OCI-LY7 (cell line): ENCODE data around the gene GNAQ. TPM values are rescaled to one million over a fixed set of nuclear protein-coding genes. Genes with fewer than 3 reads are reported as not detected.

Source experiments
- BruUV-seq: library from RNA; stranded (reverse); fragments of 400-500 nt; replicated peaks from 2 replicates; lab custom pipeline; 2021; lab: Mats Ljungman, UMichigan
- CTCF ChIA-PET: fragments of 300-600 bp; sonication (Branson Sonifier 250); formaldehyde crosslinking; loops from one replicate; lab custom pipeline; 2022; ENCODE audit warnings: antibody characterized with exemption; ENCODE audit not compliant: unreplicated experiment; lab: Charles Lee
- POLR2A ChIA-PET: fragments of 300-600 bp; sonication (Branson Sonifier 250); formaldehyde crosslinking; loops from one replicate; lab custom pipeline; 2022; ENCODE audit warnings: antibody characterized with exemption; lab: Charles Lee
- DNase-seq: peaks from one replicate; pipeline ENCODE4 v3.0.0-alpha.2; 2015; ENCODE audit warnings: low spot score
- H2AFZ ChIP-seq: fragments of 200-600 bp; sonication (generic), shearing (Covaris generic); 2 replicates; pipeline ENCODE4 v1.6.1; 2014; ENCODE audit warnings: mild to moderate bottlenecking, antibody characterized with exemption, low read length, moderate library complexity
- H3K27ac ChIP-seq: fragments of 200-600 bp; sonication (generic); 2 replicates; pipeline ENCODE4 v1.5.1; 2014; ENCODE audit warnings: mixed run types, low read depth, mild to moderate bottlenecking, moderate library complexity, low read length, inconsistent platforms; ENCODE audit not compliant: poor library complexity, severe bottlenecking
- H3K36me3 ChIP-seq: fragments of 200-600 bp; sonication (generic); 2 replicates; pipeline ENCODE4 v1.6.1; 2014; ENCODE audit warnings: mild to moderate bottlenecking, antibody characterized with exemption, low read length, moderate library complexity, mixed read lengths; ENCODE audit not compliant: insufficient read depth
- H3K4me1 ChIP-seq: fragments of 200-600 bp; sonication (generic); 2 replicates; pipeline ENCODE4 v1.5.1; 2014; ENCODE audit warnings: mild to moderate bottlenecking, low read length; ENCODE audit not compliant: insufficient read depth, poor library complexity, severe bottlenecking
- H3K4me2 ChIP-seq: fragments of 200-600 bp; sonication (generic); 2 replicates; pipeline ENCODE4 v1.6.1; 2014; ENCODE audit warnings: mild to moderate bottlenecking, low read length
- H3K4me3 ChIP-seq: fragments of 200-600 bp; sonication (generic); 2 replicates; pipeline ENCODE4 v1.5.1; 2014; ENCODE audit warnings: mild to moderate bottlenecking, low read depth, low read length; ENCODE audit not compliant: poor library complexity, severe bottlenecking
- H3K79me2 ChIP-seq: fragments of 200-600 bp; sonication (generic); 2 replicates; pipeline ENCODE4 v1.6.1; 2016; ENCODE audit warnings: low read depth, mild to moderate bottlenecking, low read length, moderate library complexity, mixed read lengths; ENCODE audit not compliant: insufficient read depth
- H3K9me2 ChIP-seq: fragments of 200-600 bp; sonication (generic); 2 replicates; pipeline ENCODE4 v1.6.1; 2016; ENCODE audit warnings: mild to moderate bottlenecking, low read length, mixed read lengths; ENCODE audit not compliant: insufficient read depth
- H3K9me3 ChIP-seq: fragments of 200-600 bp; sonication (generic); 2 replicates; pipeline ENCODE4 v1.6.1; 2014; ENCODE audit warnings: mild to moderate bottlenecking, mixed run types, low read length, mixed read lengths
- H4K20me1 ChIP-seq: fragments of 200-600 bp; sonication (generic); 2 replicates; pipeline ENCODE4 v1.6.1; 2014; ENCODE audit warnings: mild to moderate bottlenecking, antibody characterized with exemption, low read length, moderate library complexity, mixed read lengths; ENCODE audit not compliant: insufficient read depth
- CTCF ChIP-seq: fragments of 200-600 bp; sonication (generic); conservative IDR thresholded peaks from 2 replicates; pipeline ENCODE4 v1.5.1; 2014; ENCODE audit warnings: mild to moderate bottlenecking, antibody characterized with exemption, low read length, moderate library complexity, mixed read lengths
- EZH2phosphoT487 ChIP-seq: fragments of 200-600 bp; sonication (generic); IDR thresholded peaks from 2 replicates; pipeline ENCODE4 v1.6.1; 2018; ENCODE audit warnings: low read depth, borderline replicate concordance, mild to moderate bottlenecking, mixed run types, antibody characterized with exemption, low read length, moderate library complexity, mixed read lengths
- intact Hi-C: fragments of 100-400 bp; cut with micrococcal nuclease; formaldehyde crosslinking; loops from one replicate; pipeline ENCODE4 v1.10.0; 2022; ENCODE audit not compliant: unreplicated experiment
- total RNA-seq, 2 experiments: library from RNA; depleted of rRNA in 1 of 2; stranded (reverse); fragments of >200 nt in 1 of 2; shearing (Covaris generic) in 1 of 2; gene quantifications; 2 replicates each; pipeline ENCODE4 v1.2.3, GENCODE V29; 2014 to 2022

The GNAQ gene
- total RNA-seq, 2 experiments from 2014 or later: not detected

GRCh38 chr9:77751341-77752091, 280.1 kb downstream of the GNAQ start:
- intact Hi-C loops: loop anchor here (5.0 to 10.0 kb wide), 2 partner anchors 294 to 587 kb away; no protein-coding TSS in a partner anchor
- no peak overlapping the region for H2AFZ ChIP-seq
- H3K27ac ChIP-seq: no peak overlapping the region
- no peaks in the 10 kb centered on the region for H3K9me2 ChIP-seq
- H3K9me3 ChIP-seq: no peaks in the 10 kb centered on the region
- H3K4me2 ChIP-seq: no peak overlapping the region
- no peaks in the 10 kb centered on the region for H3K79me2 ChIP-seq
- no peak overlapping the region for H3K4me3 ChIP-seq
- ChIA-PET POLR2A (interaction anchor here (0.5 to 0.6 kb wide), 2 partner anchors 101 to 742 kb away, joined by 3 to 4 read pairs; no protein-coding TSS in a partner anchor), CTCF (no interaction called here)
- no peaks in the 10 kb centered on the region for H3K36me3 ChIP-seq
- DNase-seq: peak; percentile 33
- BruUV-seq: no TSS peak
- no peaks in the 10 kb centered on the region for H4K20me1 ChIP-seq
- no peaks in the 10 kb centered on the region for H3K4me1 ChIP-seq
- TF ChIP-seq CTCF (peak; percentile 75), EZH2phosphoT487 (no peak)

- Histone ChIP-seq H3K9me3 (no peaks in the 10 kb centered on the region), H3K9me2 (no peaks in the 10 kb centered on the region), H3K36me3 (no peaks in the 10 kb centered on the region), H3K4me3 (no peak overlapping the region), H3K27ac (no peak overlapping the region), H3K4me2 (no peak overlapping the region), H4K20me1 (no peaks in the 10 kb centered on the region), H2AFZ (no peak overlapping the region), H3K79me2 (no peaks in the 10 kb centered on the region), H3K4me1 (no peaks in the 10 kb centered on the region)
- no TSS peak for BruUV-seq
- no peak for TF ChIP-seq EZH2phosphoT487
- no peak for TF ChIP-seq CTCF
- intact Hi-C loops: loop anchor here (5.0 to 10.0 kb wide), 2 partner anchors 294 to 586 kb away; no protein-coding TSS in a partner anchor
- ChIA-PET CTCF (no interaction called here), POLR2A (interaction anchor here (0.7 kb wide), 1 partner anchor 405 kb away, joined by 3 read pairs; no protein-coding TSS in a partner anchor)
- no peak for DNase-seq
Observed at GRCh38 chr9:77750981-77751340, 280.6 kb downstream of the GNAQ start.

- H3K9me2 ChIP-seq: no peaks in the 10 kb centered on the region
- intact Hi-C loops: loop anchor here (5.0 to 10.0 kb wide), 2 partner anchors 293 to 585 kb away; no protein-coding TSS in a partner anchor
- POLR2A ChIA-PET: interaction anchor here (0.7 kb wide), 1 partner anchor 406 kb away, joined by 3 read pairs; no protein-coding TSS in a partner anchor
- no peaks in the 10 kb centered on the region for H3K4me1 ChIP-seq
- no peak overlapping the region for H3K27ac ChIP-seq
- H3K36me3 ChIP-seq: no peaks in the 10 kb centered on the region
- H3K9me3 ChIP-seq: no peaks in the 10 kb centered on the region
- DNase-seq: no peak
- no TSS peak for BruUV-seq
- H2AFZ ChIP-seq: no peak overlapping the region
- no peak overlapping the region for H3K4me3 ChIP-seq
- CTCF ChIA-PET: no interaction called here
- no peaks in the 10 kb centered on the region for H3K79me2 ChIP-seq
- TF ChIP-seq EZH2phosphoT487 (no peak), CTCF (no peak)
- no peak overlapping the region for H3K4me2 ChIP-seq
- H4K20me1 ChIP-seq: no peaks in the 10 kb centered on the region
Observed at GRCh38 chr9:77750284-77750683, 281.3 kb downstream of the GNAQ start.
